ENCODE data around the gene KLHL14. TPM values are rescaled to one million over a fixed set of nuclear protein-coding genes. Genes with fewer than 3 reads are reported as not detected.

Gene KLHL14
- total and polyA plus RNA-seq, 2 experiments from 2014 or later, result 0.44 to 1.9 TPM

DNA sequence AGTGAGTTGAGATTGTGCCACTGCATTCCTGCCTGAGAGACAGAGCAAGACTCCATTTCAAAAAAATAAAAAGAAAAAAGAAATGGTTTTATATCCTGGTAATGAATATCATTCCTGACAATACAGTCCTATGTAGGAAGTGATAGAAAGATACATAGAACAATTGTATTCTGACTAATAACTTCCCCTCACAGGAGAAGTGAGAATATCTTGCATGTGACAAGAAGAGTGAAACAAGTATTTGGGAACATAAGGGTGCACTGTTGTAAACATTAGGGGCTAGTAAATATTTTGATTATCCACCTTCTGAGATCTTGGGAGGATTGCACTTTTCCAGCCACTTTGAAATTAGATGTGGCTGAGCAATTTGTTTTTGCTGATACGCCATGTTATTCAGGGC, 40.7 kb downstream of the KLHL14 start:
- H3K9me2 ChIP-seq (ENCODE audit: insufficient read depth), result no peaks in the 10 kb centered on the region; the same call in 1 of the 2 replicates
- Mint-ChIP-seq H3K27ac (no peak overlapping the region), H3K4me3 (no peak overlapping the region), H3K4me1 (peaks cover 21% of the 10 kb centered on the region), H3K36me3 (ENCODE audit: low read depth) (no peaks in the 10 kb centered on the region; the same call in 2 of the 3 replicates), H3K9me3 (no peaks in the 10 kb centered on the region), H3K27me3 (ENCODE audit: insufficient read depth, low read depth, poor library complexity) (no peaks in the 10 kb centered on the region)
- no peak overlapping the region for H3K4me3 ChIP-seq
- H2AFZ ChIP-seq, result no peak overlapping the region
- DNase-seq (ENCODE audit: low spot score) (no peak), ATAC-seq (no peak)
- no peaks in the 10 kb centered on the region for H3K36me3 ChIP-seq (ENCODE audit: insufficient read depth)
- H3K4me1 ChIP-seq (ENCODE audit: insufficient read depth), result peaks cover 2% of the 10 kb centered on the region
- H4K20me1 ChIP-seq (replicated peaks; ENCODE audit: insufficient read depth), result no peaks in the 10 kb centered on the region
- H3K79me2 ChIP-seq (replicated peaks; ENCODE audit: insufficient read depth), result no peaks in the 10 kb centered on the region
- H3K4me2 ChIP-seq, result no peak overlapping the region
- no peaks in the 10 kb centered on the region for H3K27me3 ChIP-seq (ENCODE audit: insufficient read depth)
- no peaks in the 10 kb centered on the region for H3F3A ChIP-seq (replicated peaks; ENCODE audit: low read depth)
- no peak overlapping the region for H3K27ac ChIP-seq (ENCODE audit: low read depth)
- TF ChIP-seq STAT1 (IDR thresholded peaks at IDR 0.05; ENCODE audit: unreplicated experiment) (no peak), CREB1 (CRISPR knock-in tag; IDR thresholded peaks at IDR 0.05; ENCODE audit: low read depth) (no peak), EZH2 (IDR thresholded peaks at IDR 0.05; ENCODE audit: low read depth, unreplicated experiment) (no peak), JUNB (IDR thresholded peaks at IDR 0.05; ENCODE audit: unreplicated experiment) (no peak), ZNF114 (CRISPR knock-in tag; IDR thresholded peaks at IDR 0.05) (no peak), EZH2phosphoT487 (IDR thresholded peaks at IDR 0.05; ENCODE audit: unreplicated experiment) (no peak), ZNF331 (CRISPR knock-in tag; IDR thresholded peaks at IDR 0.05; ENCODE audit: low read depth) (no peak), POLR2AphosphoS5 (IDR thresholded peaks at IDR 0.05; ENCODE audit: low read depth) (no peak), NANOG (IDR thresholded peaks at IDR 0.05; ENCODE audit: borderline replicate concordance) (no peak)
- TF ChIP-seq, protein P1, sequence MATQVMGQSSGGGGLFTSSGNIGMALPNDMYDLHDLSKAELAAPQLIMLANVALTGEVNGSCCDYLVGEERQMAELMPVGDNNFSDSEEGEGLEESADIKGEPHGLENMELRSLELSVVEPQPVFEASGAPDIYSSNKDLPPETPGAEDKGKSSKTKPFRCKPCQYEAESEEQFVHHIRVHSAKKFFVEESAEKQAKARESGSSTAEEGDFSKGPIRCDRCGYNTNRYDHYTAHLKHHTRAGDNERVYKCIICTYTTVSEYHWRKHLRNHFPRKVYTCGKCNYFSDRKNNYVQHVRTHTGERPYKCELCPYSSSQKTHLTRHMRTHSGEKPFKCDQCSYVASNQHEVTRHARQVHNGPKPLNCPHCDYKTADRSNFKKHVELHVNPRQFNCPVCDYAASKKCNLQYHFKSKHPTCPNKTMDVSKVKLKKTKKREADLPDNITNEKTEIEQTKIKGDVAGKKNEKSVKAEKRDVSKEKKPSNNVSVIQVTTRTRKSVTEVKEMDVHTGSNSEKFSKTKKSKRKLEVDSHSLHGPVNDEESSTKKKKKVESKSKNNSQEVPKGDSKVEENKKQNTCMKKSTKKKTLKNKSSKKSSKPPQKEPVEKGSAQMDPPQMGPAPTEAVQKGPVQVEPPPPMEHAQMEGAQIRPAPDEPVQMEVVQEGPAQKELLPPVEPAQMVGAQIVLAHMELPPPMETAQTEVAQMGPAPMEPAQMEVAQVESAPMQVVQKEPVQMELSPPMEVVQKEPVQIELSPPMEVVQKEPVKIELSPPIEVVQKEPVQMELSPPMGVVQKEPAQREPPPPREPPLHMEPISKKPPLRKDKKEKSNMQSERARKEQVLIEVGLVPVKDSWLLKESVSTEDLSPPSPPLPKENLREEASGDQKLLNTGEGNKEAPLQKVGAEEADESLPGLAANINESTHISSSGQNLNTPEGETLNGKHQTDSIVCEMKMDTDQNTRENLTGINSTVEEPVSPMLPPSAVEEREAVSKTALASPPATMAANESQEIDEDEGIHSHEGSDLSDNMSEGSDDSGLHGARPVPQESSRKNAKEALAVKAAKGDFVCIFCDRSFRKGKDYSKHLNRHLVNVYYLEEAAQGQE (IDR thresholded peaks at IDR 0.05; ENCODE audit: unreplicated experiment), result no peak
- TF ChIP-seq, protein P2, sequence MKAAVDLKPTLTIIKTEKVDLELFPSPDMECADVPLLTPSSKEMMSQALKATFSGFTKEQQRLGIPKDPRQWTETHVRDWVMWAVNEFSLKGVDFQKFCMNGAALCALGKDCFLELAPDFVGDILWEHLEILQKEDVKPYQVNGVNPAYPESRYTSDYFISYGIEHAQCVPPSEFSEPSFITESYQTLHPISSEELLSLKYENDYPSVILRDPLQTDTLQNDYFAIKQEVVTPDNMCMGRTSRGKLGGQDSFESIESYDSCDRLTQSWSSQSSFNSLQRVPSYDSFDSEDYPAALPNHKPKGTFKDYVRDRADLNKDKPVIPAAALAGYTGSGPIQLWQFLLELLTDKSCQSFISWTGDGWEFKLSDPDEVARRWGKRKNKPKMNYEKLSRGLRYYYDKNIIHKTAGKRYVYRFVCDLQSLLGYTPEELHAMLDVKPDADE (IDR thresholded peaks at IDR 0.05), result no peak
- TF ChIP-seq, protein P3, sequence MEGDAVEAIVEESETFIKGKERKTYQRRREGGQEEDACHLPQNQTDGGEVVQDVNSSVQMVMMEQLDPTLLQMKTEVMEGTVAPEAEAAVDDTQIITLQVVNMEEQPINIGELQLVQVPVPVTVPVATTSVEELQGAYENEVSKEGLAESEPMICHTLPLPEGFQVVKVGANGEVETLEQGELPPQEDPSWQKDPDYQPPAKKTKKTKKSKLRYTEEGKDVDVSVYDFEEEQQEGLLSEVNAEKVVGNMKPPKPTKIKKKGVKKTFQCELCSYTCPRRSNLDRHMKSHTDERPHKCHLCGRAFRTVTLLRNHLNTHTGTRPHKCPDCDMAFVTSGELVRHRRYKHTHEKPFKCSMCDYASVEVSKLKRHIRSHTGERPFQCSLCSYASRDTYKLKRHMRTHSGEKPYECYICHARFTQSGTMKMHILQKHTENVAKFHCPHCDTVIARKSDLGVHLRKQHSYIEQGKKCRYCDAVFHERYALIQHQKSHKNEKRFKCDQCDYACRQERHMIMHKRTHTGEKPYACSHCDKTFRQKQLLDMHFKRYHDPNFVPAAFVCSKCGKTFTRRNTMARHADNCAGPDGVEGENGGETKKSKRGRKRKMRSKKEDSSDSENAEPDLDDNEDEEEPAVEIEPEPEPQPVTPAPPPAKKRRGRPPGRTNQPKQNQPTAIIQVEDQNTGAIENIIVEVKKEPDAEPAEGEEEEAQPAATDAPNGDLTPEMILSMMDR (conservative IDR thresholded peaks at IDR 0.05; ENCODE audit: low read depth in 2 of 2), result no peak
- TF ChIP-seq, protein P4, sequence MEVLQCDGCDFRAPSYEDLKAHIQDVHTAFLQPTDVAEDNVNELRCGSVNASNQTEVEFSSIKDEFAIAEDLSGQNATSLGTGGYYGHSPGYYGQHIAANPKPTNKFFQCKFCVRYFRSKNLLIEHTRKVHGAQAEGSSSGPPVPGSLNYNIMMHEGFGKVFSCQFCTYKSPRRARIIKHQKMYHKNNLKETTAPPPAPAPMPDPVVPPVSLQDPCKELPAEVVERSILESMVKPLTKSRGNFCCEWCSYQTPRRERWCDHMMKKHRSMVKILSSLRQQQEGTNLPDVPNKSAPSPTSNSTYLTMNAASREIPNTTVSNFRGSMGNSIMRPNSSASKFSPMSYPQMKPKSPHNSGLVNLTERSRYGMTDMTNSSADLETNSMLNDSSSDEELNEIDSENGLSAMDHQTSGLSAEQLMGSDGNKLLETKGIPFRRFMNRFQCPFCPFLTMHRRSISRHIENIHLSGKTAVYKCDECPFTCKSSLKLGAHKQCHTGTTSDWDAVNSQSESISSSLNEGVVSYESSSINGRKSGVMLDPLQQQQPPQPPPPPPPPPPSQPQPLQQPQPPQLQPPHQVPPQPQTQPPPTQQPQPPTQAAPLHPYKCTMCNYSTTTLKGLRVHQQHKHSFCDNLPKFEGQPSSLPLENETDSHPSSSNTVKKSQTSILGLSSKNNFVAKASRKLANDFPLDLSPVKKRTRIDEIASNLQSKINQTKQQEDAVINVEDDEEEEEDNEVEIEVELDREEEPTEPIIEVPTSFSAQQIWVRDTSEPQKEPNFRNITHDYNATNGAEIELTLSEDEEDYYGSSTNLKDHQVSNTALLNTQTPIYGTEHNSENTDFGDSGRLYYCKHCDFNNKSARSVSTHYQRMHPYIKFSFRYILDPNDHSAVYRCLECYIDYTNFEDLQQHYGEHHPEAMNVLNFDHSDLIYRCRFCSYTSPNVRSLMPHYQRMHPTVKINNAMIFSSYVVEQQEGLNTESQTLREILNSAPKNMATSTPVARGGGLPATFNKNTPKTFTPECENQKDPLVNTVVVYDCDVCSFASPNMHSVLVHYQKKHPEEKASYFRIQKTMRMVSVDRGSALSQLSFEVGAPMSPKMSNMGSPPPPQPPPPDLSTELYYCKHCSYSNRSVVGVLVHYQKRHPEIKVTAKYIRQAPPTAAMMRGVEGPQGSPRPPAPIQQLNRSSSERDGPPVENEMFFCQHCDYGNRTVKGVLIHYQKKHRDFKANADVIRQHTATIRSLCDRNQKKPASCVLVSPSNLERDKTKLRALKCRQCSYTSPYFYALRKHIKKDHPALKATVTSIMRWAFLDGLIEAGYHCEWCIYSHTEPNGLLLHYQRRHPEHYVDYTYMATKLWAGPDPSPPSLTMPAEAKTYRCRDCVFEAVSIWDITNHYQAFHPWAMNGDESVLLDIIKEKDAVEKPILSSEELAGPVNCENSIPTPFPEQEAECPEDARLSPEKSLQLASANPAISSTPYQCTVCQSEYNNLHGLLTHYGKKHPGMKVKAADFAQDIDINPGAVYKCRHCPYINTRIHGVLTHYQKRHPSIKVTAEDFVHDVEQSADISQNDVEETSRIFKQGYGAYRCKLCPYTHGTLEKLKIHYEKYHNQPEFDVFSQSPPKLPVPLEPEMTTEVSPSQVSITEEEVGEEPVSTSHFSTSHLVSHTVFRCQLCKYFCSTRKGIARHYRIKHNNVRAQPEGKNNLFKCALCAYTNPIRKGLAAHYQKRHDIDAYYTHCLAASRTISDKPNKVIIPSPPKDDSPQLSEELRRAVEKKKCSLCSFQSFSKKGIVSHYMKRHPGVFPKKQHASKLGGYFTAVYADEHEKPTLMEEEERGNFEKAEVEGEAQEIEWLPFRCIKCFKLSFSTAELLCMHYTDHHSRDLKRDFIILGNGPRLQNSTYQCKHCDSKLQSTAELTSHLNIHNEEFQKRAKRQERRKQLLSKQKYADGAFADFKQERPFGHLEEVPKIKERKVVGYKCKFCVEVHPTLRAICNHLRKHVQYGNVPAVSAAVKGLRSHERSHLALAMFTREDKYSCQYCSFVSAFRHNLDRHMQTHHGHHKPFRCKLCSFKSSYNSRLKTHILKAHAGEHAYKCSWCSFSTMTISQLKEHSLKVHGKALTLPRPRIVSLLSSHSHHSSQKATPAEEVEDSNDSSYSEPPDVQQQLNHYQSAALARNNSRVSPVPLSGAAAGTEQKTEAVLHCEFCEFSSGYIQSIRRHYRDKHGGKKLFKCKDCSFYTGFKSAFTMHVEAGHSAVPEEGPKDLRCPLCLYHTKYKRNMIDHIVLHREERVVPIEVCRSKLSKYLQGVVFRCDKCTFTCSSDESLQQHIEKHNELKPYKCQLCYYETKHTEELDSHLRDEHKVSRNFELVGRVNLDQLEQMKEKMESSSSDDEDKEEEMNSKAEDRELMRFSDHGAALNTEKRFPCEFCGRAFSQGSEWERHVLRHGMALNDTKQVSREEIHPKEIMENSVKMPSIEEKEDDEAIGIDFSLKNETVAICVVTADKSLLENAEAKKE (CRISPR knock-in tag; IDR thresholded peaks at IDR 0.05), result no peak

Data from GM23338 (cell line).